ENCODE data around the gene CRTC3.
"Not testable (repeated sequence)": the region's sequence is repeated elsewhere in the genome, so short reads cannot be mapped to it uniquely, and the experiment has no call there.

The CRTC3 gene

DNA sequence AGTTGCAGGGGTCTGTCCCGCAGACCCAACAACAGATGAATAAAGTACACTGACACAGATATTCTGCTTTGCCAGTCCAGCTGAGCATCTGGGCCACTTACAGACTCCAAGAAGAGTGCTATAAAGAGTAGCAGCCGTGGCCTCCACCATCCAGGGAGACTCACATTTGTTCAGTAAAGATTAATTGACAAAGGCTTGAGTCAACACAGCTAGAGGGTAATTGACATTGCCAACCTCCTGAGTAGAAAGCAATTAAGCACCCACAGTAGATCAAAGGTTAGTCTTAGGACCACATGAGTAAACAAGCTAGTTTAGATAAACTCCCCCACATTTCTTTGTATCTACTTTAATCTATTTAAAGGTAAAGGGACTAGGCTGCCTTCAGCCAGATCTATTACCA, 16.3 kb upstream of the CRTC3 start:
- TF ChIP-seq, protein P1, sequence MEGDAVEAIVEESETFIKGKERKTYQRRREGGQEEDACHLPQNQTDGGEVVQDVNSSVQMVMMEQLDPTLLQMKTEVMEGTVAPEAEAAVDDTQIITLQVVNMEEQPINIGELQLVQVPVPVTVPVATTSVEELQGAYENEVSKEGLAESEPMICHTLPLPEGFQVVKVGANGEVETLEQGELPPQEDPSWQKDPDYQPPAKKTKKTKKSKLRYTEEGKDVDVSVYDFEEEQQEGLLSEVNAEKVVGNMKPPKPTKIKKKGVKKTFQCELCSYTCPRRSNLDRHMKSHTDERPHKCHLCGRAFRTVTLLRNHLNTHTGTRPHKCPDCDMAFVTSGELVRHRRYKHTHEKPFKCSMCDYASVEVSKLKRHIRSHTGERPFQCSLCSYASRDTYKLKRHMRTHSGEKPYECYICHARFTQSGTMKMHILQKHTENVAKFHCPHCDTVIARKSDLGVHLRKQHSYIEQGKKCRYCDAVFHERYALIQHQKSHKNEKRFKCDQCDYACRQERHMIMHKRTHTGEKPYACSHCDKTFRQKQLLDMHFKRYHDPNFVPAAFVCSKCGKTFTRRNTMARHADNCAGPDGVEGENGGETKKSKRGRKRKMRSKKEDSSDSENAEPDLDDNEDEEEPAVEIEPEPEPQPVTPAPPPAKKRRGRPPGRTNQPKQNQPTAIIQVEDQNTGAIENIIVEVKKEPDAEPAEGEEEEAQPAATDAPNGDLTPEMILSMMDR (IDR thresholded peaks at IDR 0.05; ENCODE audit: borderline replicate concordance, control extremely low read depth, extremely low read depth, insufficient read depth, missing control alignments) = no peak
- in situ Hi-C loops (cut with MboI; ENCODE audit: low sequenced_read_pairs, unreplicated experiment) = no loop called here
- no peak for DNase-seq (ENCODE audit: low spot score)

DNA sequence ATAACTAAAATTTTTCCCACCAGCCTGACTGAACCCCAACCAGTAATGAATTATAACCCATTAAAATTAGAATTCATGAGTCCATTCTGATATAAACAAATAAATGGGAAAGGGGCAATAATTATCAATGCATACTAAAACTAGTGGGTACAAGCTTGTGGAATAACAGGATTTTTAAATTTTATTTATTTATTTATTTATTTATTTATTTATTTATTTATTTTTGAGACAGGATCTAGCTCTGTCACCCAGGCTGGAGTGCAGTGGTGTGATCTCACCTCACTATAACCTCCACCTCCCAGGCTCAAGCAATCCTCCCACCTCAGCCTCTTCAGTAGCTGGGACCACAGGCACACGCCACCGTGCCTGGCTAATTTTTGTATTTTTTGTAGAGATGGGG, 15.8 kb upstream of the CRTC3 start:
- DNase-seq (ENCODE audit: low spot score); in situ Hi-C loops (cut with MboI; ENCODE audit: low sequenced_read_pairs, unreplicated experiment): not testable (repeated sequence)

DNA sequence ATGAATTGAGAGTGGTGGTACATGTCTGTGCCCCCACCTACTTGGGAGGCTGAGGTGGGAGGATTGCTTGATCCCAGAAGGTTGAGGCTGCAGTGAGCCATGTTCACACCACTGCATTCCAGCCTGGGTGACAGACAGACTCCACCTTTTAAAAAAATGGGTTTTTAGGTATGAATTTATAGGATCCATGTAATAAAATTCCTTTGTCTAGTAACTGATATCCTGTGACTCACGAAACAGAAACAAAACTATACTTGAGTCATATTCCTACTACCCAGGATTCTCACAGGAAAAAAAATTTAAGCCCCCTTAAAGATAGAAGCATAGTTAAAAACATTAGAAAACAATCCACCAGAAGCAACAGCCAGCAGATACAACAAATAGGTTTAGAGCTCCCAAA, 10.0 kb upstream of the CRTC3 start:
- TF ChIP-seq, protein P1 (IDR thresholded peaks at IDR 0.05; ENCODE audit: borderline replicate concordance, control extremely low read depth, extremely low read depth, insufficient read depth, missing control alignments) = no peak
- in situ Hi-C loops (cut with MboI; ENCODE audit: low sequenced_read_pairs, unreplicated experiment) = no loop called here
- no peak for DNase-seq (ENCODE audit: low spot score)

DNA sequence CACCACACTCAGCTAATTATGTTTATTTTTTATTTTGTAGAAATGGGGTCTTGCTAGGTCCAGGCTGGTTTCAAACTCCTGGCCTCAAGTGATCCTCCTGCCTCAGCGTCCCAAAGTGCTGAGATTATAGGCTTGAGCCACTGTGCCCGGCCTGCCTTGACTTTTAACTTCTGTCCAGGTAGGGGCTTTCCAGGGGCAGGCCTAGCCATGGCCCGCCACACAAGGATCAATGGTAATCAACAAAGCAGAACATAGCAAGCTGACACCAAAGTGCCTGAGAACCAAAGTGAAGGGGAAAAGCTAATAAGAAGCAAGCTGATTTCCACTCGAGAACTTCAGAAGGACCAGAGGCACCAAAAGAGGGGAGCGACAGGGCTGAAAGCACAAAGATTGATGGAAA, 9.4 kb upstream of the CRTC3 start:
- in situ Hi-C loops (cut with MboI; ENCODE audit: low sequenced_read_pairs, unreplicated experiment) = no loop called here
- DNase-seq (ENCODE audit: low spot score) = no peak
- TF ChIP-seq, protein P1 (IDR thresholded peaks at IDR 0.05; ENCODE audit: borderline replicate concordance, control extremely low read depth, extremely low read depth, insufficient read depth, missing control alignments) = no peak

DNA sequence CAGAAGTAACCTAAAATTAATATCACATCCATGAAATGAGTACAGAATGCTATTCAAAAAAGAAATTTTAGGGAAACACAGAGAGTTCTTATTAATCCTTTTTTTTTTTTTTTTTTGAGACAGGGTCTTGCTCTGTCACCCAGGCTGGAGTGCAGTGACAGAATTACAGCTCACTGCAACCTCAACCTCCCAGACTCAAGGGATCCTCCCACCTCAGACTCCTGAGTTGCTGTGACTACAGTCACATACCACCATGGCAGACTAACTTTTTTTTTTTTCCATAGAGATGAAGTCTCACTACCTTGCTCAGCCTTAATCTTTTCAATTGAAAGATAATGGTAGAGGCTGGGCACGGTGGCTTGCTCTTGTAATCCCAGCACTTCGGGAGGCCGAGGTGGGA, 6.3 kb upstream of the CRTC3 start:
- in situ Hi-C loops (cut with MboI; ENCODE audit: low sequenced_read_pairs, unreplicated experiment) = no loop called here
- no peak for DNase-seq (ENCODE audit: low spot score)
- TF ChIP-seq, protein P1 (IDR thresholded peaks at IDR 0.05; ENCODE audit: borderline replicate concordance, control extremely low read depth, extremely low read depth, insufficient read depth, missing control alignments) = no peak

DNA sequence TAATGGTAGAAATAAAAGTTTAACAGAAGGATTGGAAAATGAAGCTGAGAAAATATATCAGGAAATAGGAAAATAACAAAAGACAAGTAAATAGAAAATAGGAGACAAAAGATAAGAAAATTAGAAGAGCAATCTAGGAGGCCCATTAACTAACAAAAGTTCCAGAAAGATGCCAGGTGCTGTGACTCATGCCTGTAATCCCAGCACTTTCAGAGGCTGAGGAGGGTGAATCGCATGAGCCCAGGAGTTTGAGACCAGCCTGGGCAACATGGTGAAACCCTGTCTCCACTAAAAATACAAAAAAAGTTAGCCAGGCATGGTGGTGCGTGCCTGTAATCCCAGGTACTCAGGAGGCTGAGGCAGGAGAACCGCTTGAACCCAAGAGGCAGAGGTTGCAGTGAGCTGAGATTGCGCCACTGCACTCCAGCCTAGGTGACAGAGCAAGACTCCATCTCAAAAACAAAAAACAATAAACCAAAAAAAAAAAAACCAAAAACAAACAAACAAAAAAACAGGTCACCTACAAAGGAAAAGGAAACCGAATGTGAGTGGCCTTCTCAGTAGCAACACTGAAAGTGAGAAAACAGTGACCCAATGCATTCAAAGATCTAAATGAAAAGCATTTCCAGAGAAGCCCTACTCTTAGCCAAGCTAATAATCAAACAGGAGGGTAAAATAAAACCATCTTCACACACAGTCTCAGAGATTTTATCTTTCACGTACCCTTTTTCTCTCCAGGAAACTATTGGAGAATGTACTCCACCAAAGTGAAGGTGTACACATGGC, 5.5 kb upstream of the CRTC3 start:
- in situ Hi-C loops (cut with MboI; ENCODE audit: low sequenced_read_pairs, unreplicated experiment) = not testable (repeated sequence)
- peak; percentile 68 for DNase-seq (ENCODE audit: low spot score)

DNA sequence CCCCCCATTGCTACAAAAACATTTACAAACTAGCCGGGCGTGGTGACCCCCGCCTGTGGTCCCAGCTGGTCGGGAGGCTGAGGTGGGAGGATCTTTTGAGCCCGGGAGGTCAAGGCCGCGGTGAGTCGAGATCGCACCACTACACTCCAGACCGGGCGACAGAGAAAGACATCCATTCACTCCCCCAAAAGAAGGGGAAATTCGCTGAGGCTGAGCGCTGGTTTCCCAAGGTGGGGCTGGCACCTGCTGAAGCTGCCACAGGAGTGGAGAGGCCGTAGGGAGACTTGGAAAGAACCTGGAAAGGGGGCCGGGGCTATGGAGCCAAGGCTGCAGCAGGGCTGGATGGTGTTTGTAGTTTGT, 732 bp upstream of the CRTC3 start:
- TF ChIP-seq, protein P1 (IDR thresholded peaks at IDR 0.05; ENCODE audit: borderline replicate concordance, control extremely low read depth, extremely low read depth, insufficient read depth, missing control alignments) = no peak
- in situ Hi-C loops (cut with MboI; ENCODE audit: low sequenced_read_pairs, unreplicated experiment) = no loop called here
- no peak for DNase-seq (ENCODE audit: low spot score)
